Measurements from ENCODE around the gene FTO.

The FTO gene

DNA sequence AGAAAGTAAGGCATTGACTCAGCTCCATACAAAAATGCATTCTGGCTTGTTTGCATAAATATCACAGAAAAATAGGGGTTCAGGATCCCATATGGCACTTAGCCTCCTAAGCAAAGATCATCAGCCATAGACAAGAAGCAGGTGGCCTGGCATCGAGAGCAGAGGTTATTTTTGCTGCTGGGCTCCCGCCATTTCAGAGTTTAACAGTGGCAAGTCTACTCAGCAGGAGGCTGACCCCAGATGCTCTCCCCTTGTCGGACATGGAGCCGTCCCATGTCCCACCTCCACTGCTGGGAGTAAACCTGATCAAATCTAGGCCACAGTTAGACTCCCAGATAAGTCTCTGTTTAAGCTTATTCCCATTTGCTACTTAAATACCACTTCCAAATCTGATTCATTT is 269.1 kb downstream of the FTO start:
- H3K4me3 ChIP-seq (ENCODE audit: low read depth, low read length): no peak overlapping the region
- TF ChIP-seq, protein P1, sequence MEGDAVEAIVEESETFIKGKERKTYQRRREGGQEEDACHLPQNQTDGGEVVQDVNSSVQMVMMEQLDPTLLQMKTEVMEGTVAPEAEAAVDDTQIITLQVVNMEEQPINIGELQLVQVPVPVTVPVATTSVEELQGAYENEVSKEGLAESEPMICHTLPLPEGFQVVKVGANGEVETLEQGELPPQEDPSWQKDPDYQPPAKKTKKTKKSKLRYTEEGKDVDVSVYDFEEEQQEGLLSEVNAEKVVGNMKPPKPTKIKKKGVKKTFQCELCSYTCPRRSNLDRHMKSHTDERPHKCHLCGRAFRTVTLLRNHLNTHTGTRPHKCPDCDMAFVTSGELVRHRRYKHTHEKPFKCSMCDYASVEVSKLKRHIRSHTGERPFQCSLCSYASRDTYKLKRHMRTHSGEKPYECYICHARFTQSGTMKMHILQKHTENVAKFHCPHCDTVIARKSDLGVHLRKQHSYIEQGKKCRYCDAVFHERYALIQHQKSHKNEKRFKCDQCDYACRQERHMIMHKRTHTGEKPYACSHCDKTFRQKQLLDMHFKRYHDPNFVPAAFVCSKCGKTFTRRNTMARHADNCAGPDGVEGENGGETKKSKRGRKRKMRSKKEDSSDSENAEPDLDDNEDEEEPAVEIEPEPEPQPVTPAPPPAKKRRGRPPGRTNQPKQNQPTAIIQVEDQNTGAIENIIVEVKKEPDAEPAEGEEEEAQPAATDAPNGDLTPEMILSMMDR (IDR thresholded peaks at IDR 0.05; ENCODE audit: borderline replicate concordance, insufficient read depth, low read depth, low read length): no peak

DNA sequence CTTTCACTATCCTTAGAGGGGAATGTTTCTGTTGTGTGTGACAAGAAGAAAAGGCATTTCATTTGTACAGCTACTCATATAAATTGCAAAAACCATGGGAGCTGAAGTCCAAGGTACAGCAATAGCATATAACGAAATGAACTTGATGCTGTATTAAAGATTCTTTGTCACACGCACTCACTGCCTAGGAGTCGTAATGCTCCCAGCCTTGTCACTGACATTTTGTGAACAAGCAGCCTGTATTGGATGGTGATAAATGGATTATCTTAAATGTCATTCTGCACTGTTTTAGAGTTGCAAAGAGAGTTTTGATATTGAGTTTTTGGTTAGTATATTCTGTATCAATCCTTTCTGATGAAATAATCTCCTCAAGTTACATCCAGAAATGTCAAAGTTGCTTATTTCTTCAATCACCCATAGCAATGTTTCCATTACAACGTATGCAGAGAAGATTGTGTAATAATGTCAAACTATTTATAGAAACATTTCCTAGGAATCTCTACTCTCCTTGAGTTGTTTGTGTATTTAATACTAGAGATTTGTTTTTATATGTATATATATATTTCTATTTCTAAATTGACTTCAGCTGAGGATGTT is 270.6 kb downstream of the FTO start:
- TF ChIP-seq, protein P1 (IDR thresholded peaks at IDR 0.05; ENCODE audit: borderline replicate concordance, insufficient read depth, low read depth, low read length): no peak
- no peak overlapping the region for H3K4me3 ChIP-seq (ENCODE audit: low read depth, low read length)

GRCh38 chr16:53980675-53981074 is 276.7 kb downstream of the FTO start:
- TF ChIP-seq, protein P1 (IDR thresholded peaks at IDR 0.05; ENCODE audit: borderline replicate concordance, insufficient read depth, low read depth, low read length): no peak
- no peak overlapping the region for H3K4me3 ChIP-seq (ENCODE audit: low read depth, low read length)

DNA sequence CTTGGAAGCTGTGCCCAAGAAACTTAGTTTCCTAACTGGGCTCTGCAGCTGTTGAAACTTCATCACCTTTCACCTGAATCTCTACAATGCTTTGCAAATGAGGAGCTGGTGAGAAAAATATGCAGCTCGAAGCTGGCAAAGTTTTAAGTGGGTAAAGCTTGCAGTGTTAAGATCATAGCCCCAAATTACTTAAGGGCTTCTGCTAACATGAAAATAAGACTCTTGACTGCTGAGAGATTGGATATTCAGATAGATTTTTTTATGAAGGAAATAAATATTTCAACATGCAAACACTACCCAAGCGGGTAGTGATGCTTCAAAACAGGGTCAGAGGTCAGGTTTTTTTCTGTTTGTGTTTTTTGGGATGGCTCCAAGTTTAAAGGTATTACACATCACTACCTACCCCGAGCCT is 278.7 kb downstream of the FTO start:
- no peak overlapping the region for H3K4me3 ChIP-seq (ENCODE audit: low read depth, low read length)
- TF ChIP-seq, protein P1 (IDR thresholded peaks at IDR 0.05; ENCODE audit: borderline replicate concordance, insufficient read depth, low read depth, low read length): no peak

- no peak overlapping the region for H3K4me3 ChIP-seq (ENCODE audit: low read depth, low read length)
- TF ChIP-seq, protein P1 (IDR thresholded peaks at IDR 0.05; ENCODE audit: borderline replicate concordance, insufficient read depth, low read depth, low read length): no peak
Measured at GRCh38 chr16:53984936-53985335, 281.0 kb downstream of the FTO start.

GRCh38 chr16:53985861-53986260 is 281.9 kb downstream of the FTO start:
- no peak overlapping the region for H3K4me3 ChIP-seq (ENCODE audit: low read depth, low read length)

GRCh38 chr16:53986793-53987192 is 282.8 kb downstream of the FTO start:
- H3K4me3 ChIP-seq (ENCODE audit: low read depth, low read length): no peak overlapping the region
- TF ChIP-seq, protein P1 (IDR thresholded peaks at IDR 0.05; ENCODE audit: borderline replicate concordance, insufficient read depth, low read depth, low read length): no peak

More at GRCh38 chr16:53985861-53986260, 281.9 kb downstream of the FTO start:
- TF ChIP-seq, protein P1 (IDR thresholded peaks at IDR 0.05; ENCODE audit: borderline replicate concordance, insufficient read depth, low read depth, low read length): no peak

All from GM12875 (cell line).